GM10266 (cell line): ENCODE measurements around the gene GDF7.

Experiments used
- DNase-seq: peaks from one replicate; pipeline ENCODE4 v3.0.0; 2012; ENCODE audit errors: extremely low spot score
- CTCF ChIP-seq: IDR thresholded peaks from 2 replicates; pipeline ENCODE4 v1.5.1; 2012; ENCODE audit warnings: mild to moderate bottlenecking, low read depth; ENCODE audit not compliant: control insufficient read depth, insufficient read depth; ENCODE audit errors: missing control alignments

The GDF7 gene

DNA sequence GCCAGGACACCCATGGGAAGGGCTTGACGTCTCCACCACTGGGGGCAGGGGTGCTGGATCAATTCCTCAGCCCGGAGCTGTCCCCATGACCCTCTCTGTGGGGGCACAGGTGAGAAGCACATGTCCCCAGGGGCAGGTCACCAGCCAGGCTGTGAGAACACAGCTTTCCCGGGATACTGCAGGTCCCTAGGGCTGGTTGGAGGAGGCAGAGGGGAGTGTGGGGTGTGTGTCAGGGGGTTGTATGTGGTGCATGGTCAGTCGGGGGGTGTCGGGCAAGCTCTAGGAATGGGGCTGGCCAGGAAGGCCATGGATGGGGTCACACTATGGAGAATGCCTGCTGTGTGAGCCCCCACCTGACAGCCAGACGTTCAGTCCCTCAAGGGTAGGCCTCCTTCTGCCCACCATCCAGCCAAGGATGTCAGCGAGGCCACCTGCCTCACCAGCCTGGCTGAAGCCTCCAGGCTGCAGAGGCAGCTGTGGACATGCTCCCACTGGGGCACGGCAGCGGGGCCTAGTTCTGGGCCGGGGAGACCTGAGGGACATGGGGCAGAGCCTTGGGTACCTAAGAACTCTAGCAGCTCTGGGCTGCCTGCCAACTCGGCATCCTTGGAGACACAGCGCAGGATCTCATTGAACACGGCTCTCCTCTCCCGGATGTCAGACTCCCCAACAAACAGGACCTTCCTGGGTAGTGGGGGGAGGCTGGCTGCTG lies 26.4 kb upstream of the GDF7 start:
- DNase-seq, result no peak
- TF ChIP-seq CTCF, result no peak

DNA sequence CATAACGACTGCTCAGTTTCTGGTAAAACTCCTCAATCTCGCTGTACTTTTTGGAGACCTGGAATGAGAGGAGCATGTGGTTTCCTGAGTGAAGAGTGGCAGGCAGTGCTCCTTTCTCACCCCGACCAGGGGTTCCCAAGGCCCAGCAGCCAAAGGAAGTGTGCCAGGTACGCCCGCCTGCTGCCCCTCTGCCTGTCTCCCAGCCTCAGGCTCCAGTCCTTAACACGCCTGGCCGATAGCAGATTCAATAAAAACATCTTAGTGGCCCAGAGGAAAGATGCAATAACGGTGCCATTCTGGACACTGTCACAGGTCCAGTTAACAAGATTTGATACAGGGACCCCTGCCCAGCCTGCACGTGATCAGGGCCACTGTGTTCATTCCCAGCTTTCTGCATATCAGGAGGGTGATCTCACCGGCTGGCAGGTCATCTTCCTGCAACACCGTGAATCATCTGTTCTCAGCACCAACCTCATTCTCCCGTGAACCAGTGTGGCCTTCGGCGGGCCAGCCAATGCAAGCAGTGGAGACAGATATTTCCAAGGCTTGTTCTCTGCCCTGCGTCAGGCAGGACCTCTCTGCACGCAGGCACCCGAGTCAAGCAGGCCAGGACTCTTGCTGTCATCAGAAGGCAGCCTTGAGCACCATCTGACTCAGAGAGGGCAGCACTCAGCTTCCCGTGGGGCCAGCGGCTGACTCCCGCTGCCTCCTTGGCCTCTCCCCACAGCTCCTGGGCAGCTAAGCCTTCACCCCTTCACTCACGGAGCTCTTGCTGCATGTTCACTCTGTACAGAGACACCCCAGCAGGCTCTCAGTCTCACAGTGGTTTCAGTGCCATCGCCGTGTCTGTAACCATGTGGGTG lies 25.6 kb upstream of the GDF7 start:
- TF ChIP-seq CTCF, result no peak
- DNase-seq, result no peak

- DNase-seq, result peak; percentile 91
- TF ChIP-seq CTCF, result peak; percentile 92
Observed at GRCh38 chr2:20642055-20642971, 24.6 kb upstream of the GDF7 start.

- DNase-seq, result no peak
- no peak for TF ChIP-seq CTCF
Observed at GRCh38 chr2:20643060-20643459, 23.9 kb upstream of the GDF7 start.

DNA sequence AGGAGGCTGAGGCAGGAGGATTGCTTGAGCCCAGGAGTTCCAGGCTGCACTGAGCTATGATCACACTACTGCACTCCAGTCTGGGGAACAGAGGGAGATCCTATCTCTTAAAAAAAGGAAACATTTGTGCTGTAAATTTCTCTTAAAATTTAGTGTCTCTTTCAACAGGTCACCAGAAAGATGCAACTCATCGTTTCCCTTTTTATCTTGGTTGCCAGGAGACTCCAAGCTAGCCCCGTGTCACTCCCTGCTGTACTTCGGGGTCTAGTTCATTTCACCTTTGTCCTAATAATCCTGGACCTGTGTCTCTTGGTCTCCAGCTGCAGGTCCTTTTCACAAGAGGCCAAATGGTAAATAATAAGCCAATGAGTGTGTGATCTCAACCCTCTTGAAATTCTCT lies 23.1 kb upstream of the GDF7 start:
- no peak for TF ChIP-seq CTCF
- DNase-seq, result no peak

GRCh38 chr2:20645301-20645701 lies 21.6 kb upstream of the GDF7 start:
- no peak for DNase-seq
- no peak for TF ChIP-seq CTCF
